GM18502 (cell line): ENCODE data around the gene SYT6.

Experiments used
- ATAC-seq: cut with Tn5 transposase; IDR thresholded peaks from one replicate; pipeline ENCODE4 v1.9.1; 2021; ENCODE audit warnings: mild to moderate bottlenecking; ENCODE audit not compliant: unreplicated experiment, poor library complexity

The SYT6 gene

GRCh38 chr1:114153261-114154145 is at the start of gene SYT6:
Gene SYT6, minus strand, starts transcription at chr1:114153869. Its CDS starts 97 bp downstream, at chr1:114153772.
- ATAC-seq, result no peak

- no peak for ATAC-seq
These were observed 47.8 kb upstream of the SYT6 start for GRCh38 chr1:114201486-114201885.

DNA sequence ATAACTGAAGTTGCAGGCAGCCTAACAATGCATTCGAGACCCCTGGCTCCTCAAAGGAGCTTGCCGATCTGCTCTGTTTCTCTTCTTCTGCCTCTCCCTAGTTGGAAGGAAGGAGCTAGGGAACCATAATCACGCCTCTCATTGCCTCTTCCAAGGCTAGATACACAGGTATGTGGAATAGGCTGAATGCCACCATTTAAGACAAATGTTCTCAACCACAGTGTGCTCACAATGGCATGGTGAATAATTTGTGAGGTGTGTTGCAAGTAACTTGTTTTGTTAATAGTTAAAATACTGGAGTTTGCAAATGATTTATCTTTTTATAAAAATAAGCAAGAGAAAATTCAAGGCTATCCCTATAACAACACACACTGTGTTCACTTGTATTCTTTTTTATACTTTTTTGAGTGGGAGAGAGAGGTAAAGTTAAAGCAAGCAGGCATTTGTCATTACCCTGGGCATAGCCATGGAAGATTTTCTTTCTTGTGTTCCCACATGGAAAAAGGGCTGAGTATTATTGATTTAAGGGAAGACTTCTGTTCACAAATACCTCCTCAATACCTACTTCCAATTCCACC is 45.4 kb upstream of the SYT6 start:
- no peak for ATAC-seq

GRCh38 chr1:114196992-114197907 is 43.6 kb upstream of the SYT6 start:
- no peak for ATAC-seq

- no peak for ATAC-seq
These were observed 42.1 kb upstream of the SYT6 start for GRCh38 chr1:114195819-114196218.

- no peak for ATAC-seq
These were observed 38.7 kb upstream of the SYT6 start for GRCh38 chr1:114192328-114192727.

GRCh38 chr1:114189398-114189797 is 35.7 kb upstream of the SYT6 start:
- no peak for ATAC-seq

DNA sequence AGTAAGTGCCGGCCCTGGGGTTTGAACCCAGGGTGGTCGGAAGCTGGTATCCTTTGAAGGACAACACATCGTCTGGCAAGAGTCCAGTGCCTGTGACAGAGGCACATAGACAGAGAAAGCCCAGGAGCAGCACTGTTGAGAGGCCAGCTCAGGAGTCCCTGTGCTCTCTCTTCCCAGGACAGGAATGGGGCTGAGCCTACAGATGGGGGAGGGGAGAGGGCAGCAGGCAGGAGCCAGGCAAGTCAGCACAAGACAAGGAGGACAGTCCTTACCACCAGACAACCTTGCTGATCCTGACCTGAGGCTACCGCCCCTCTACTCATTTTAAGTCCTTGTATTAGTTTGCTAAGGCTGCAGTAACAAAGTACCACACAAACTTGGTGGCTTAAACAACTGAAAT is 27.7 kb upstream of the SYT6 start:
- ATAC-seq, result no peak

DNA sequence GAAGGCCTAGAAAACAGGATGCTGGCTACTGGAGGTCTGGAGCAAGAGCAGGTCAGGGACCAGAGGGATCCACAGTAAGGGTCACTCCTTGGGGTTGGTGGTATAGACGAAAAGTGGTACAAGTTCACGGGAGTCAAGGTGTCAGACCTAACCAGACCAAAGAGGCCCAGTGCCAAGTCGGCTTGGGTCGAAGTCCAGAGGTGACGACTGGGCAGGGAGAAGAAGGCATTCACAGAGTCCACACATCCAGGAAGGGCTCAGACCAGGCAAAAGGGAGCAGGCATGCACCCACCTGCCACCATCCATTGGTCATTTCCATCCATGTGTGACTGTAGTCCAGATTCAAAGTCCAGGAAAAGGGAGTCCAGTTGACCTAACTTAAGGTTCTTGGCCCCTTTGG is 27.1 kb upstream of the SYT6 start:
- no peak for ATAC-seq

DNA sequence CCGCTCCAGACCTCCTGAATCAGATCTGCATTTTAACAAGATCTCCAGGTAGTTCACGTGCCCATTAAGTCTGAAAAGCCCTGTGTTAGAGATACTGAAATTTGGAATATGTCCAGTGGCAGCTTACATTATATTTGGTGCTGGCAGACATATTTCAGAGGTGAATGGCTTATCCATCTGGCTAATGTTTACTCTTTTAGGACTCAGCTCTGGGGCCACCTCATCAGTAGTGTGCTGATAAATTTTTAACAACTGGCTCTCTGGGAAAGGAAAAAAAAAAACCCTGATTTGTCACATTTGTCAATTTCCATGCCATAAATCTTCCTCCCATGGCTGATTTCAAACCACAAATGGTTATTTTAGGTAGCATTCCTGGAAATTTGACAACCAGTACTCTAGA is 25.3 kb upstream of the SYT6 start:
- ATAC-seq, result no peak

- ATAC-seq, result no peak
These were observed 23.6 kb upstream of the SYT6 start for GRCh38 chr1:114177282-114177681.

DNA sequence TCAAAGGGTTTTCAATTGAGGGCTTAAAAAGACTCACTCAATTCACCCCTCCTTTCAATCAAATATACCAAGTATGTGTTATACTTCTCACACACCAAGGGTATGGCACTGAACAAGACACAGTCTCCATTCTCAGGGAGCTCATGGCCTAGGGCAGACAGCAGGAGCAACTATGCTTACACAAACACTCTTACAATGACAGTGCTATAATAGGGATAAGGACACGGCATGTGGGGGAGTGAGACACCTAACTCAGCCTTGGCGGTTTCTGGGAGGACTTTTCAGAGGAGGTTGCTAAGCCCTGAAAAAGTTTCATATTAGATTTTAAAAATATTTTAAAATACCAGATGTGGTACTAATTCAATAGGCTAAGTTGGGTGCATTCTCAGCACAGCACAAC is 22.7 kb upstream of the SYT6 start:
- no peak for ATAC-seq

- ATAC-seq, result no peak
These were observed 20.0 kb upstream of the SYT6 start for GRCh38 chr1:114173680-114174079.

DNA sequence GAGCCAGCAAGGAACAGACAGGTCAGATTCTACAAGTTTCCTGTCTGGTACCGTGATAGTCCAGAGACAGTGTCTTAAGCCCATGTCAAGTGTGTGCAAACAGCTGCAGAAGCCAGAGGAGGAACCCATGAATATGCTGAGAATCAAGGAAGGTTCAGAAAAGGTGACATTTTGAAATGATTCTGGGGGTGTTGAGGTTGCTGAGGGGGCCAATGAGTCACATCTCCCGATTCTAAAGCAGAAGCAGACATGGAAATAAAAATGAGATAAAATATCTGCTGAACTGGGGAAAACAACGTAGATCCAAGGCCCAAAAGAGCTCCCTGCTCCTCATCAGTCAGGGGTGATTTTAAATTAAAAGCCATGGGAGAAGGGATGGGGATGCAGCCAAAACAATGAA is 15.8 kb upstream of the SYT6 start:
- no peak for ATAC-seq

- ATAC-seq, result no peak
These were observed 13.6 kb upstream of the SYT6 start for GRCh38 chr1:114167226-114167625.

GRCh38 chr1:114164840-114165543 is 11.3 kb upstream of the SYT6 start:
- ATAC-seq, result no peak

DNA sequence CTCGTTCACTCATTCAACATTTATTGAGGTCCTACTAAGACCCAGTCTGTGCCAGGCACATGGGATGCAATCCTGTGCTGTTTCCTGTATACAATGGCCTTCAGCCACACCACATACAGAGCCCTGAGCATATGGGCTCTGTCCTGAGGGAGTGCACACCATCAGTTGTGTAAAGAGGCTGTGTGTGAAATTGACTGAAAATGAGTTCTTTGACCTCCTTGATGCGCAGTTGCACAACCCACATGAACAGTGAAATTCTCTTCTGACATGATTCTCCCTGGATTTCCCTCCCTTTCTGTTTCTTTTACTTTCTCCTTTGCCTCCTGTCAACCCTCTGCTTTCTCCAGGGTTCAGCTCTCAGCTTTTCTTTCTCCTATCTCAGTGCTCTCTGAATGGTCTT is 6.3 kb upstream of the SYT6 start:
- ATAC-seq, result no peak

GRCh38 chr1:114157275-114157660 is 3.6 kb upstream of the SYT6 start:
- no peak for ATAC-seq

- ATAC-seq, result no peak
These were observed 3.0 kb upstream of the SYT6 start for GRCh38 chr1:114156538-114157274.

DNA sequence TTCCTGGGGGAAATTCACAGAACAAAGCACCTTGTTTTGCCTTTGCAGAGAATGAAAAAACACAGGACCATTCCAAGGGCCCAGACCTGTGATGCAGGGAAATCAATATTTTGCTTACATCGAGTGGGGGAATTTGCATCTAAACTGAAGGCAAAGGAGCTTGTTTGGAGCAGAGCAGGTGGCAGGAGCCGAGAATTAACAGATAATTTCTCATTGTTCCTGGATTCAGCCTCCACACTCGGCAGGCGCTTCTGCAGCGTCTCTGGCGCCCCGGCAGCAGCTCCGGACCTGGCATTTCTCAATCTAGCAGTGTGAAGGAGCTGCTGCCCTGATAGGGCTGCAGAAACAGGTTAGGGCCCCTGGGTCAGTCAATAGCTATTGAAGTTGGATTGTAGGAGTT is 2.0 kb upstream of the SYT6 start:
- no peak for ATAC-seq
